RKO (cell line): ENCODE data around the gene FKBP15.
A peak's percentile ranks its signal among the peaks of the same experiment; 100 is the strongest.

Source experiments
- DNase-seq: peaks from one replicate; pipeline ENCODE4 v3.0.0-alpha.2; 2016; ENCODE audit warnings: low spot score

Gene FKBP15

DNA sequence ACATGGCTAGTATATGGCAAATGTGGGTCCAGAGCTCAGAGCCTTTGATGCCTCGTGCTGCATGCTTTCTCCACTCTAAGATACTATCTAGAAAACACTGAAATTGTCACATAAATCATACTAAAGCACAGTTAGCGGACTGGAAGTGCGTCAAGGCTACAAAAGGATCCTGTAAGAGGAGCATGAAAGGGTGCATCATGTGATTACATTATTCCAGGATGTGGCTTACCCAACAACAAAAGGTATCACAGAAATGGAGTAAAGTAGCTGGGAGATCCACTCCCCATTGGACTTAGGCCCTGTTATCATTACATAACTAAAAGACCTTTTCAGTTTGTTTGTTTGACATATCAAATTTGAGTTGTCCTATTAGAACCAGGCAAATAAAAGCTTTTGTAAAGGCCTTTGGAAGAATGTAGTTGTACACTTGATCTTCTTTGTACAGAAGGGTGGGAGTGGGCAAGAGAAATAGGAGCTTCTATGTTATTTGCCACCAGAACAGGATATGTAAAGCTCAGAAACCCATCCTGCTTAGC lies 7.1 kb upstream of the FKBP15 start:
- DNase-seq, result no peak

DNA sequence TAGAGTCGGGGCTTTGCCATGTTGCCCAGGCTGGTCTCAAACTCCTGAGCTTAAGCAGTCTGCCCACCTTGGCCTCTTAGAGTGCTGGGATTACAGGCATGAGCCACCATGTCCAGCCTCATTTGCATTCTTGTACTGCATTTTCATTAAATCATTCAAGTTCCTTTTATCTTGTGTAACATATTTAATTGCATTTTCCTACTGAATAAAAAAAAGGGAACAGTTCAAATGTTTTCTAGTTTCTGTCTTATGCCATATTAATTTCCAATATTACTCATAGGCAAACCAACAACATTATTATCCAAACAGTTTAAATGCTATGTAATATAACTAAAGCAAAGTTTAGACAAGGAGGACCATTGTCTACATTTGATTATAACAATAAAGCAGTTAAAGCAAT lies 6.4 kb upstream of the FKBP15 start:
- no peak for DNase-seq

DNA sequence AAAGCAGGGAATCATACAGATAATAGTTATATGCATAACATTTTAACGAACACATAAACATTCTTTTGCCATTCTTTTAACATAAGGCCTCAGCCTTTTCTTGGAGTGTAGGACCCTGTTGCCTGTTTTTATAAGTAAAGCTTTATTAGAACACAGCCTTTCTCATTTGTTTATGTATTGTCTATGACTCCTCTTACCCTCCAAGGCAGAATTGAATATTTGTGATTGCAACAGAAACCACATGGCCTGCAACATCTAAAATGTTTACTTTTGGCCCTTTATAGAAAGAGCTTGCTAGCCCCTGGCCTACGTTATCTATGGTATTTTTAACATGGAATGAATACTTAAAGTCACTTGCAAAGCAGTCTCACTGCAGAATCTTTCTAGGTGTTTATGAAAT lies 2.9 kb upstream of the FKBP15 start:
- no peak for DNase-seq

DNA sequence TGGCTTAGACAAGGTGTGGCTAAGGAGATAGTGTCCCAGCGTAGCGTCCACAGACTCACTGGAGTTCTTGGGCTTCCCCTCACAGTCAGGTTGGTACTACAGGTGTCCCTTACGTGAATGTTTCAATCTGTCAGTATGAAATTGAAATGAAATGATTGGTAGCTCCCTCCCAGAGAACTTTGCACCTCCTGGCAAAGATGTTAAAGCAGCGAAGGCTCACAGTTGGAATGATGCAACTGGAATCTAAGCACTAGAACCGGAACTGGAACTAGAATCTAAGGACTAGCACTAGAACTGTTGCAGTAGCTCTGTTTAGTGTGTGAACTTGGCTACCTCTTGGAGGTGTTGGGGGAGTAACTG lies 1.4 kb upstream of the FKBP15 start:
- peak; percentile 82 for DNase-seq

DNA sequence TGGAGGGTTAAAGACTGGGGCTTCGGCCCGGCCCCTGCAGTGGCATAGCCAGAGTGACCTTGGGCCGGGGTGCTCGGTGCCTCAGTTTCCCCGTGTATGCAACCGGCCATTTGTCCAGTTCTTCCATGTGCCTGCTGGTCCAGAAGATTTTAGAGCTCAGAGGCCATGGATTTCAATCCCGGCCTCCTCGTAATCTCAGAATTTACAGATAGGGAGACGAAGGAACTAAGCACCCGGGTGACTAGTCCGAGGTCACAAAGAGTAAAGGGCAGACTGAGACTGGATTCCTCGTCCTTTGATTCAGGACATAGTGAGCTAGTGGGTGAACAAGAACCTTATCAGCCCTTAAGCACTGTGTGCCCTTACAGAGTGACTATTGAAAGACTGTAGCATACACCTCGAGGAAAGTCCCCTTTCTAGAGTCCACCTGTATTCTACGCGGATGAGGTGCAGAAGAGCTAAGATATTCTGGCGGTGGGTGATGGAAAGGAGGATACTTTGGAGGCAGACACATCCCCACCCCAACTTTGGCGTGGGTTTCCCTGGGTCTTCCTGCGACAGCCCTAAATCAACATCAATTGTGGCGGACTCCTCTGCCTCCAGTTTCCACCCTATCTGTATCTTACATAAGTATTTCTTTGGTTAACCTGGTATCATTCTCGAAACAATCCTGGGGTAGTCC lies 864 bp upstream of the FKBP15 start:
- peak; percentile 62 for DNase-seq

DNA sequence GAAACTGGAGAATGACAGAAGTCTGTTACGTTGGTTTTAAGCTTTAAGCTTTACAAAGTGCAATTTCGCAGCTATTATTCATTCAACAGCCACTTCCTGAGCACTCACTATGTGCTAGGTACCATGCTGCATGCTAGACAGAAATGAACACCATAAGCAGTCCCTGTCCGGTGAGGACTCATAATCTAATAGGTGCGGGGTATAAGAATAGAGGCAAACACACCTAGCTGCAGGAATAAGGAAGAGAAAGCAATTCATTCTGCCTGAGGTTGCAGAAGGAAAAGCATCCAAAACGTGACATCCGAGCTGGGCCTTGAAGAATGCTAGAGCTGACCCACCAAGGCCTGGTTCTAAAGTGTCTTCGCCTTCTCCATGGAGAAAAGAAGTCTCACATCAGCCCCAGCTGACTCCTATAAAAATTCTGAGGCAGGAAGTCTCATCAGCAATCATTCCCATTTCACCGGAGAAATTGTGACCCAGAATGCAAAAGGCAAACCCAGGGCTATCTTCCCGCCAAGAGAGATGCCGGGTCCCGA lies 542 bp downstream of the FKBP15 start:
- DNase-seq, result peak; percentile 56

DNA sequence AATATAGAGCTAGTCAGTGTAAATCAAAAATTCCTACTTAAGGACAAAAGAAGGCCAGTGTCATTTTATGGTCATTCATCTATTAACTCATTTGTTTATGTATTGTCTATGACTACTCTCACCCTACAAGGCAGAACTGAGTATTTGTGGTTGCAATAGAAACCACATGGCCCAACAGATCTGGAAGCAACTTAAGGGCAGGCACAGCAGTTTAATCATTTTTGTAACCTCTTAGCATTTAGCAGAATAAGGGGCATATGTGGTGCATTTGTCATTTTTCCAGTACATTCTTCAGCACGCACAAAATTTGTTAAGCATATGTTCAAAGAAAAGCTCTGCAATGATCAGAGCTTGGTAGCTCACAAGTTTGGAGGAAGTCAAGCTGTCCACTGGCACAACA lies 1.1 kb downstream of the FKBP15 start:
- DNase-seq, result peak; percentile 85

DNA sequence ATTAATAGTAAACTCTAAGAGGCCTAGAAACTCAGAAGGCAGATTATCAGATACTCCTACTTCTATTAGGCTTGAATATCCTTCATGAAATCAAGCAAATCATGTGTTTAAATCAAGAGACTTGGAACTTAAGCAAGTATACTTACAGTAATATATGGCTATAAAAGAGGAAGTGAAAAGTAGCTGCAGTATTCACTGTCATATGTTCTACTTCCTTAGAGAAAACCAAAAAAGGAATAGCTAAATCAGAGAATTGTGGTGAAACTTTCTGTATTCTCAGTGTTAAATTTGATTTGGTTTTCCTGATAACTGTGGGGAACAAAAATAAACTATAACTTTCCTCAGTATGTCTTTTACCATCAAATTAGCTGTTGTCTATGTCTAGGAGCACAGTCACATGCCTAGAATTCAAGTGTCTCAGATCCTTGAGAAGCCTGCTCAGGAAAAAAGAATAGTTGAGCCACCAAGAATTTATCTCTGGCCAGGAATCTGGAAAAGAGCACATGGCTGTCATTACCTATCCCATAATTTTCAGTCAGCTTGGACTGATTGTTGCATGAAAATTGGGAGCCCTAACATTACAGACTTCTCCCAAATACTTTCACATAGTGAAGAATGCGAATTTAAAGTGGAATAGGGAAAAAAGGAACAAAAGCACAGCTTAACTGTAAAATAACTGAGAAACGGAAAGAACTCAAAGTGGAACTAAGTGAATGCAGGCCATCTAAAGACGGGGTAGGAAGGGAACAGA lies 1.7 kb downstream of the FKBP15 start:
- peak; percentile 43 for DNase-seq

DNA sequence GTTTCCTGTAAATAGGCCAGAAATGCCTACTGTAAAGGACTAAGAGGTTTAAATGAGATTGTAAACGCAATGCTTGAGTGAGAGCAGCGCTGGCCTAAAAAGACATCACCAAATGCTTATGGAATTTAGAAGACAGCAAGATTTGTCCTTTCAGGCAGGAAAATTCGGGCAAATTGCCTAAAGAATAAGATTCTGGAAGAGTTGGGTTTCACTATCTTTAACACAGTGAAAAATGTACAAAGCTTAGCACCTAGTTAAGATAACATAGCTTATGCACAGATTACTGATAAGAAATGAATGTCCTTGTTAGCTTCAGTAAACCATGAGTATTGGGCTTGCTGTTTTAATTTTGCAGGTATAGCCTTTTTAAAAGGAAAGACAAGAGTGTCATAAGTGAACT lies 4.7 kb downstream of the FKBP15 start:
- no peak for DNase-seq

DNA sequence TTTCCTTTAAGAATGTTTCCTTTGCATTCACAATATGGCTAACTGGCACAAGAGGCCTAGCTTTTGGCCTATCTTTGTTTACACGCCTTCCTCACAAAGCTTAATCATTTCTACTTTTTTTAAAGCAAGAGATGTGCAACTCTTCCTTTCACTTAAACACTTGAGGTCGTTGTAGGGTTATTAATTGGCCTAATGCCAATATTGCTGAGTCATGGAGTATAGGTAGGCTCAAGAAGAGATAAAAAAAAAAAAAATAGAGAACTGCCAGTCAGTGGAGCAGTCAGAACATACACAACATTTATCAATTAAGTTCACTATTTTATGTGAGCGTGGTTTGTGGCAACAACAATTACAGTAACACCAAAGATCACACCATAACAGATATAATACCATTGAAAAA lies 5.9 kb downstream of the FKBP15 start:
- peak; percentile 51 for DNase-seq

DNA sequence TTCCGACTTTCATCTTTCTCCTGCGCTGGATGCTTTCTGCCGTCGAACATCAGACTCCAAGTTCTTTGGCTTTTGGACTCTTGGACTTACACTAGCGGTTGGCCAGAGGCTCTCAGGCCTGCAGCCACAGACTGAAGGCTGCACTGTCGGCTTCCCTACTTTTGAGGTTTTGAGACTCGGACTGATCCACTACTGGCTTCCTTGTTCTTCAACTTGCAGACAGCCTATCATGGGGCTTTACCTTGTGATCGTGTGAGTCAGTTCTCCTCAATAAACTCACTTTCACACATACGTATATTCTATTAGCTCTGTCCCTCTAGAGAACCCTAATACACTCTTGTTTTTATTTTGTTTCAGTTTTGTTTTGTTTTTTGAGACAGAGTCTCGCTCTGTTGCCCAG lies 10.3 kb downstream of the FKBP15 start:
- DNase-seq, result no peak

DNA sequence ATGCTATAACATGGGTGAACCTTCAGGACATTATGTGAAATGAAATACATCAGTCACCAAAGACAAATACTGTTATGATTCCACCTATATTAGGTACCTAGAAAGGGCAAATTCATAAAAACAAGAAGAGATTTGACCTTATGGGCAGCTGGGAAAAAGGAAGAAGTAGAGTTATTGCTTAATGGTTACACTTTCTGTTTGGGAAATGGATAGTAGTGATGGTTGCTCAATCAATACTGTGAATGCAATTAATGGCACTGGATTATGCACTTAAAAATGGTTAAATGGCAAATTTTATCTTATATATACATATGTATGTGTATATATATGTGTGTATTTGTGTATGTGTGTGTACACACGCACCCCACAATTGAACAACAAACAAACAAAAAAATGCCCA lies 15.2 kb downstream of the FKBP15 start:
- DNase-seq, result no peak

DNA sequence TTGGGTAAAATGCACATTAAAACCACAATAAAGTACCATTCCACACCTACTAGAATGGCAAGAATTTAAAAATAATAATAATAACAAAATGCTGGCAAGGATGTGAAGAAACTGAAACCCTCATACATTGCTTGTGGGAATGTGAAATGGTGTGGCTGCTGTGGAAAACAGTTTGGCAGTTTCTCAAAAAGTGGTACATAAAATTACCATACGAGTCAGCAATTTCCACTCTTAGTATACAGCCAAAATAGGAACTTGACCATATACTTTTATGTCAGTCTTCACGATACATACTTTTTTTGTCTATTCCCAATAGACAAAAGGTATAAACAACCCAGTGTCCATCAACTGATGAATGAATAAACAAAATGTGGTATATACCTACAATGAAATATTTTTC lies 15.6 kb downstream of the FKBP15 start:
- DNase-seq, result no peak

DNA sequence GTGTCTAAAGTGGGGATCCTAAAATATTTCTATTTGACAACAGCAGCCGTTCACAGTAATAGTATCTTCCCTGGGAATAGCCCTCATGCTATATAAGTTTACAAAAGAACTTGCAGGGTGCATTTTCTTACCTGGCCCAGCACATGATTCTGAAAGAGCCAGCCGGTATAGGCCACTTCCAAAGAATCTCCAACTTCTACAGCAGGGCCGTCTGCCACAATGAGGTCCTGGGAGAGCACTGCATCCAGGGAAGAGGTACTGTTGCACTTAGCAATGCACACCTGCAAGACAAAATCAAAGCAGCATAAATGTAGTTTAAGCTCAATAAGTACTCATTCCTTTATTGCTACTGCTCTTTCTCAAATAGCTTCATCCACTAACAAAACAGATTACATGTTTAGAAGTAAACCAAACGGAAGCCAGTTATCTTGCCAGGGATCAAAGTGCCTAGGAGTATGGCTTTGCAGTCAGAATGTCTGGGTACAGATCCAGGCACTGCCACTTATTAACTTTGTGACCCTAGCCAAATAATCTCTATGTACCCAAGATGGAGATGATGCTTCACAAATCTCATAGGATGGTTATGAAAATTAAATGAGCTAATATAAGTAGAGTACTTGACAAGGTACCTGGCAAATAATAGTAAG lies 21.3 kb downstream of the FKBP15 start:
- DNase-seq, result no peak

DNA sequence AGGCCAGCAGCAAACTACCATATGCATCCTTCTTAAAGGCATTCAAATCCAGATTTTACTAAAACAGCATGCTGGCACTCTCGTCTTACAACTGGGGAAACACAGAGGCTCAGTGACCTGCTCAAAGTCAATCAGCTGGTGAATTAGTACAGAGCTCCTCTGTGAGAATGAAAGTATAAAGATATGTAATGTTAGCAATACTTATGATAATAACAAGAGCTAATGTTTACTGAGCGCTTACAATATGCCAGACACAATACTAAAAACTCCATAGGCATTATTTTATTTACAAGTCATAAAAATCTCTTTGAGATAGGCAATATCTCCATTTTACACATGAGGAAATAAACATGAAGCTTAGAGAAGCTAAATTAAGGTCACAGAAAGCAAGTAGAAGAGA lies 28.6 kb downstream of the FKBP15 start:
- DNase-seq, result peak; percentile 56

DNA sequence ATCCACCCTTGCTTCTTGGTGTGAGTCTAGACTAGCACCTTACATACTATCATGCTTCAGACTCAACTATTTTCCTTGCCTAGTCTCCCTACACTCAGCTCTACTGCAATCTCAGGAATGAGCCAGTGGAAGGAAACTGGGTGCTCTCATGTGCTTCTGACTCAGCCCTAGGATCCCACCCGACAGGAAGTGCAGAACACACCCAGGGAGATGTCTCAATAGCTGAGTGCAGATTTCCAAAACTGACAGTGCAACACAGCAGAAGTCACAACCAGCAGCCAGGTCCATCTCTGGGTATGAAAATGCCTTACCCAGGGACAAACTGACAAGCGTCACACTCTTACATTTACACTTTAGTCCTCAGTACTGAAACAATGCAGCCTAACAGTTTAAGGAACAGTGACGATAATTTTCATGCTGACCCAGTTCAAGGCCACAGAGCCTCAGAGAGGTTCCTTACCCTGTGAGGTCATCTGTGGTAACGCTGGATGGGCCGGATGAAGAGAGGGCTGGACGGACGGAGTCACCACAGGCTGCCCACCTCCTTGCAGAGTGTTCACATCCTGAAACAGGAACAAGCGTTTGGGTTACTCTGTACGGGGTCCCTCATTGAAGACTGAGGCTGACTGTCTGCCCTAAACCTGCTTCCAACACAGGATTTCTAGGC lies 33.0 kb downstream of the FKBP15 start:
- DNase-seq, result peak; percentile 99

DNA sequence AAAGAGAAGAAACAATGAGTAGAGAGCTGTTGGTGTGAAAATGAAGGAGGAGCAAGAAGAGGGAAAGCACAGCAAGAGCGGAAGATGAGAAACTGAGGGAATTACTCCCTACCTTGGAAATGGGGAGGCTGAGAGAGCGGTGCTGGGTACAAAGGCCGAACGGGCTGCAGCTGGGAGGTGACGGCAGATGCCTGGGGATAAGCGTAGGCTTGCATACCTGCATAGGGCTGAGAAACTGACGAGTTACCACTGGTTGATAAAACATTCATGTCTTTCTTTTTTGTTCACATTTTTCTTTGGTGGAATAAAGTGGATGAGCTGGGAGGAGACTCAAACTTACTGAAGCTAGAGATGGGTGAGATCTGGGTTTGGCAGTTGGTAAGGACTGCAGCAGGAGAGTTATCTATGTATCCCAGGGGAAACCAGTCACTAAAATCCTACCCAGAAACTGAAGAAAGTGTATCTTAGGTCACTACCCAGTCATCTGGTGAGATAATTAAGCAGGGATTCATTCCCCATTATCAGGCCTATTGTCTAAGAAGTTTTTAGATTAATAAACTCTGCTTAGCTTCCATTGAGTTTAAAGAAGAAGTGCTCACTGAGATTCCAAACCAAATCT lies 34.8 kb downstream of the FKBP15 start:
- peak; percentile 65 for DNase-seq

DNA sequence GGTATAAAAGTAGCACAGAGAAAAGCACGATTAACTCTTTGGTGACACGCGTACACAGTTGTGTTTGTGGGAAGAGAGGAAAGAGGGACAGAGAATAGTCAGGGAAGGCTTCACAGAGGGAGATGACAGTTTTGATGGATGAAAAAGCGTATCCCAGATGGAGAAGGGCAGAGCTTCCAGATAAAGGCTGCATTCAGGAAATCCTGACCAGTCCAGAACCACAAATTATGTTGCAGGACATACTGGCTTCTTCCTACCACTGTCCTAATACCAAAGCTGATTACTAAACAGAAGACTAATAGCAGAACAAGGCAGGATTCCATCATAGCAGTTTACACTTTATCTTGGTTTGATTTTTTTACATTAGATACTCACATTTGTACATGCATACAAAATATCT lies 35.8 kb downstream of the FKBP15 start:
- peak; percentile 32 for DNase-seq

DNA sequence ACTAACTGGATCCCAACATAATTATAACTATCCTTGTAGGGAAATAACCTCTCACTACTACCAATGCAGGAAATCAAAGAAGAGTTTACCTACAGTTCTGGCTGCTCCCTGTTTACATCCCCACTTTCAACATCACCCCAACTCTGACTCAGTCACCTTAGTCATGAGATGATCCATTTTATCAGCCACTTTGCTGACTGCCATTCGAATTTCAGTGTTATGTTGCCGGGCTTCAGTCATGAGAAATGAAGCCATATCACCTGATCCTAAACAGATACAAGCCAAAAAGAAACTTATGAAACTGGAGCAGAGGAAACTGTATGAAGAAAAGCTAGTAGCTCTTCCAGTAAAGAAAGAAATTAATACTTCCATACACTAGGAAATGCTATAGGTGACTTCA lies 36.5 kb downstream of the FKBP15 start:
- peak; percentile 88 for DNase-seq

DNA sequence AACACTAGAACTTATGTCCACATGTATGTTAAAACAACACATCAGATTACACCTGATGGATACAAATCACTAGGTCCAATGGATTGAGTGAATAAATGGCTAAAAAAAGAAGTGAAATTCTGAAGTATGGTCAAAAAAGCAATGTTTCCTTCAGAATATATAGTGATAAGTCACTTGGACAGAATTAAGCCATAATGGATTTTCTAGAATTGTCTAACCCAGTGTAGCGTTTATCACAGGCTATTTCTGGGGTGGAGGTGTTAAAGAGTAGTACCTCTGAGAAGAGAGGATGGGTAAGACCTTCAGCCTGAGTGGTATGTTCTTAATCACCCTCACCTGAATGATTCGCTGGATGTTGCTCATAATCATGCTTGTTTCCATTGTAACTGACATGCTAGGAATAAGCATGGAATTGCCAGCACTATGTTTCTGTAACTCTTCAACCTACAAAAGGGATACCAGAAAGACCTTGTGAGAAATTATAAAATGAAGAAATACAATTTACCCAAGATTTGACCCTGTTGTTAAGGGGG lies 37.1 kb downstream of the FKBP15 start:
- no peak for DNase-seq

DNA sequence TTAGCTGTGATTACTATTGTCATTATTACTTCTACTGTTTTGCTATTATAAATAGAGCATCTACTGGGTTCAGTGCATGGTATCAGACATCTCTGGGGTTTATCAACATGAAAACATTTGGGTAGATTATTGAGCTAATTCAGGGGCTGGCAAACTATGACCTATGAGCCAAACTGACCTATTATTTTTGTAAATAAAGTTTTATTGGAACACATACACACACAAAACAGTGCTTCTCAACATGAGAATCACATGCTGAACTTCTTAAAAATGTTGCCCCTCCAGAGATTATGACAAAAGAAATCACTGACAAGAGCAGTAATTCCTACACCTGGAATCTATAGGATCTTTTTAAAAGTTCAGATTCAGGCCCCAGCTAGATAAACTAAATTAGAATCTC lies 39.9 kb downstream of the FKBP15 start:
- no peak for DNase-seq

DNA sequence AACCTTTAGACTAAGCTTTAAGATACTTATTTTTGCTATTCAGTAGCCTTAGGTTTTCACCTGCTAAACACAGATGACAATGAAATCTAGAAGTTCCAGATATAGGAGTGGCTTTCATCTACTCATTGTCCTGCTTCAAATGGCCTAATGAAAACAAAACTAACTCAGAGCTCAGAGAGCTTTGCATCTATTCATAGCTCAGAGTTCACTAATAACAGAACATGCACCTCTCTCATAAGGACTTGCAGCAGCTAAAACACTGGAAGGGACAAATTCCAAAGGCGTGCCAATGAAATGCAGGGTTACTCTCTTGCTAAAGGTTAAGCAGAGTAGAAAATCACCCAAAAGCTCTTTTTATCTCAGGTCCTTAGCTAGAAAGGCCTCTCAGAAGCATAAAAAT lies 41.2 kb downstream of the FKBP15 start:
- no peak for DNase-seq
